ENCODE results near the gene SP140L.

DNA sequence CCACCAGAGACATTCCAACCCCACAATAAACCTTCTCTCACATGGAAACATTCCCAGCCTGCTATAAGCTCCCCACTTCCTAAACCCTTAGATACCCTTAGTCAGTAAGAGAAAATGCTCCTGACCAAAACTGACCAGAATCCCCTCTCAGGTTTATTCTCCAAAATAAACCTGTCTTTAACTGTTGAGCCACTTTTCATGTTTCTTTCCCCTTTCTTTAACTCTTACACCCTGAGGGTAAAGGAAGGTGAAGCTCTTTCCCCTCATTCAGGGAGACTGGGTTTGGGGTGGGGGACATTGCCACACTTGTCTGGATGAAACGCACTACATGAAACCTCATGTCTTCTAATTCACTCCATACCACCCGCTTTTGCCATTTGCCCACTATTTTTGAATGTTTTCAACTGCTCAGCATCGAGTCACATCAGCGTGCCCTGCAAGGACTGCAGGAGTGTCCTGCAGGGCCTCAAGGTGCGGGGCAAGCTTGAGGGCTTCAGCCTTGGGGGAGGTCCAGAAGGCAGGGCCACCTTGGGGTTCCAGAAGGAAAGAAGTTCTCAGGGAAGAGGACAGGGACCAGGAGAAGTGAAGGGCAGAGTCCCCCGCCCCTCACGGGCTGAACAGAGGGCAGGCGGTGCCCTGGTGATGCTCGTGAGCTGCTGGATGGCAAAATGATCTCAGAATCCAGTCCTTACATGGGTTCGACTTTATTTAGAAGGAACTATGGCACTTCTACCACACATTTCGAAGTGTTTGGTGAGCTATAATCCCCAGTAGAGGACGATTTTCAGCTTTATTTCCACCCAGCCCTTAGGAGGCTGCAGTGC lies 4.2 kb upstream of the SP140L start:
- no peak for TF ChIP-seq EZH2phosphoT487 (IDR thresholded peaks at IDR 0.05; ENCODE audit: borderline replicate concordance, low read length)
- TF ChIP-seq, protein P1, sequence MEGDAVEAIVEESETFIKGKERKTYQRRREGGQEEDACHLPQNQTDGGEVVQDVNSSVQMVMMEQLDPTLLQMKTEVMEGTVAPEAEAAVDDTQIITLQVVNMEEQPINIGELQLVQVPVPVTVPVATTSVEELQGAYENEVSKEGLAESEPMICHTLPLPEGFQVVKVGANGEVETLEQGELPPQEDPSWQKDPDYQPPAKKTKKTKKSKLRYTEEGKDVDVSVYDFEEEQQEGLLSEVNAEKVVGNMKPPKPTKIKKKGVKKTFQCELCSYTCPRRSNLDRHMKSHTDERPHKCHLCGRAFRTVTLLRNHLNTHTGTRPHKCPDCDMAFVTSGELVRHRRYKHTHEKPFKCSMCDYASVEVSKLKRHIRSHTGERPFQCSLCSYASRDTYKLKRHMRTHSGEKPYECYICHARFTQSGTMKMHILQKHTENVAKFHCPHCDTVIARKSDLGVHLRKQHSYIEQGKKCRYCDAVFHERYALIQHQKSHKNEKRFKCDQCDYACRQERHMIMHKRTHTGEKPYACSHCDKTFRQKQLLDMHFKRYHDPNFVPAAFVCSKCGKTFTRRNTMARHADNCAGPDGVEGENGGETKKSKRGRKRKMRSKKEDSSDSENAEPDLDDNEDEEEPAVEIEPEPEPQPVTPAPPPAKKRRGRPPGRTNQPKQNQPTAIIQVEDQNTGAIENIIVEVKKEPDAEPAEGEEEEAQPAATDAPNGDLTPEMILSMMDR (IDR thresholded peaks at IDR 0.05; ENCODE audit: low read depth, low read length, poor library complexity, severe bottlenecking), result no peak
